OCI-LY1 (cell line): ENCODE data around the gene HNRNPC.
"Not testable (repeated sequence)": the region's sequence is repeated elsewhere in the genome, so short reads cannot be mapped to it uniquely, and the experiment has no call there.

ENCODE experiments used
- H2AFZ ChIP-seq: fragments of 200-600 bp; sonication (generic), shearing (Covaris generic); 2 replicates; pipeline ENCODE4 v1.6.0; 2014; ENCODE audit warnings: antibody characterized with exemption, mild to moderate bottlenecking, low read length
- H3F3A ChIP-seq: fragments of 200-600 bp; sonication (generic), shearing (Covaris generic); 2 replicates; pipeline ENCODE4 v1.6.0; 2014; ENCODE audit warnings: mild to moderate bottlenecking, antibody characterized with exemption, low read length, moderate library complexity; ENCODE audit not compliant: insufficient read depth
- H3K27ac ChIP-seq: fragments of 200-600 bp; sonication (generic); 2 replicates; pipeline ENCODE4 v1.5.1; 2014; ENCODE audit warnings: low read length, mixed run types, mild to moderate bottlenecking, low read depth; ENCODE audit not compliant: poor library complexity, severe bottlenecking
- H3K27me3 ChIP-seq: fragments of 200-600 bp; sonication (generic); 2 replicates; pipeline ENCODE4 v1.6.0; 2014; ENCODE audit warnings: antibody characterized with exemption, mild to moderate bottlenecking, low read length, moderate library complexity; ENCODE audit not compliant: insufficient read depth
- H3K36me3 ChIP-seq: fragments of 200-600 bp; sonication (generic); 2 replicates; pipeline ENCODE4 v1.6.1; 2014; ENCODE audit warnings: mild to moderate bottlenecking, antibody characterized with exemption, low read length, moderate library complexity, mixed read lengths; ENCODE audit not compliant: insufficient read depth
- H3K4me1 ChIP-seq: fragments of 200-600 bp; sonication (generic); 2 replicates; pipeline ENCODE4 v1.5.1; 2014; ENCODE audit warnings: mild to moderate bottlenecking, low read length, moderate library complexity; ENCODE audit not compliant: insufficient read depth, severe bottlenecking
- H3K4me2 ChIP-seq: fragments of 200-600 bp; sonication (generic), shearing (Covaris generic); 2 replicates; pipeline ENCODE4 v1.6.1; 2014; ENCODE audit warnings: low read length
- H3K4me3 ChIP-seq: fragments of 200-600 bp; sonication (generic); 2 replicates; pipeline ENCODE4 v1.5.1; 2014; ENCODE audit warnings: low read length, low read depth, mild to moderate bottlenecking, mixed read lengths; ENCODE audit not compliant: poor library complexity, severe bottlenecking
- H3K79me2 ChIP-seq: fragments of 200-600 bp; shearing (Covaris generic); 2 replicates; pipeline ENCODE4 v1.6.1; 2016; ENCODE audit warnings: mixed run types, low read length, mixed read lengths; ENCODE audit not compliant: insufficient read depth
- H3K9ac ChIP-seq: fragments of 200-600 bp; sonication (generic), shearing (Covaris generic); 2 replicates; pipeline ENCODE4 v1.6.1; 2014; ENCODE audit warnings: mild to moderate bottlenecking, low read length, mixed read lengths
- H3K9me2 ChIP-seq: fragments of 200-600 bp; sonication (generic), shearing (Covaris generic); 2 replicates; pipeline ENCODE4 v1.6.1; 2014; ENCODE audit warnings: low read depth, mild to moderate bottlenecking, low read length, mixed read lengths
- H3K9me3 ChIP-seq: fragments of 200-600 bp; shearing (Covaris generic); 2 replicates; pipeline ENCODE4 v1.6.1; 2014; ENCODE audit warnings: low read length, mixed read lengths
- H4K20me1 ChIP-seq: fragments of 200-600 bp; sonication (generic), shearing (Covaris generic); 2 replicates; pipeline ENCODE4 v1.6.0; 2016; ENCODE audit warnings: mild to moderate bottlenecking, low read length; ENCODE audit not compliant: insufficient read depth
- CTCF ChIP-seq: fragments of 200-600 bp; sonication (generic), shearing (Covaris generic); IDR thresholded peaks from 2 replicates; pipeline ENCODE4 v1.5.1; 2017; ENCODE audit warnings: mild to moderate bottlenecking, antibody characterized with exemption, low read length, moderate library complexity, mixed read lengths
- EZH2 ChIP-seq: fragments of 200-600 bp; sonication (generic), shearing (Covaris generic); IDR thresholded peaks from 2 replicates; pipeline ENCODE4 v1.8.0; 2017; ENCODE audit warnings: borderline replicate concordance, mixed run types, mild to moderate bottlenecking, antibody characterized with exemption, low read length, moderate library complexity, mixed read lengths

HNRNPC gene

DNA sequence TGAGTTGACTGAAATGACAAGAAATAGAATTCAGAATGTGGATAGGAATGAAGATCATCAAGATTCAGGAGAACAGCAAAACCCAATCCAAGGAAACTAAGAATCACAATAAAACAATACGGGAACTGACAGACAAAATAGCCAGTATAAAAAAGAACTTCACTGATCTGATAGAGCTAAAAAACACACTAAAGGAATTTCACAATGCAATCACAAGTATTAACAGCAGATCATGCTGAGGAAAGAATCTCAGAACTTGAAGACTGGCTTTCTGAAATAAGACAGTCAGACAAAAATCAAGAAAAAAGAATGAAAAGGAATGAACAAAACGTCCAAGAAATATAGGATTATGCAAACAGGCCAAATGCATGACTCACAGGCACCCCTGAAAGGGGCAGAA lies 98.1 kb downstream of the HNRNPC start:
- Histone ChIP-seq H3K4me1 (no peaks in the 10 kb centered on the region), H4K20me1 (no peaks in the 10 kb centered on the region), H3K9ac (no peak overlapping the region), H2AFZ (no peak overlapping the region), H3K36me3 (no peaks in the 10 kb centered on the region), H3K27ac (no peak overlapping the region), H3K27me3 (no peaks in the 10 kb centered on the region), H3K9me2 (no peaks in the 10 kb centered on the region), H3K79me2 (no peaks in the 10 kb centered on the region), H3K4me2 (no peak overlapping the region), H3F3A (no peaks in the 10 kb centered on the region), H3K4me3 (no peak overlapping the region), H3K9me3 (no peaks in the 10 kb centered on the region)
- TF ChIP-seq EZH2 (no peak), CTCF (no peak)

- H4K20me1 ChIP-seq = no peaks in the 10 kb centered on the region
- H3K9me3 ChIP-seq = no peaks in the 10 kb centered on the region
- H3K27ac ChIP-seq = no peak overlapping the region
- H3K4me2 ChIP-seq = no peak overlapping the region
- H3K9me2 ChIP-seq = no peaks in the 10 kb centered on the region
- H3K79me2 ChIP-seq = no peaks in the 10 kb centered on the region
- no peaks in the 10 kb centered on the region for H3F3A ChIP-seq
- TF ChIP-seq CTCF (no peak), EZH2 (no peak)
- H3K4me1 ChIP-seq = no peaks in the 10 kb centered on the region
- no peaks in the 10 kb centered on the region for H3K36me3 ChIP-seq
- no peak overlapping the region for H3K4me3 ChIP-seq
- no peaks in the 10 kb centered on the region for H3K27me3 ChIP-seq
- no peak overlapping the region for H3K9ac ChIP-seq
- H2AFZ ChIP-seq = no peak overlapping the region
Observed at GRCh38 chr14:21169573-21169972, 99.7 kb downstream of the HNRNPC start.

GRCh38 chr14:21168055-21168454 lies 101.2 kb downstream of the HNRNPC start:
- Histone ChIP-seq H3K4me2 (no peak overlapping the region), H3K27ac (no peak overlapping the region), H2AFZ (no peak overlapping the region), H3K79me2 (no peaks in the 10 kb centered on the region), H3K36me3 (no peaks in the 10 kb centered on the region), H4K20me1 (no peaks in the 10 kb centered on the region), H3K27me3 (no peaks in the 10 kb centered on the region; the same call in 1 of the 2 replicates), H3K9me2 (no peaks in the 10 kb centered on the region), H3K9ac (no peak overlapping the region), H3K4me3 (no peak overlapping the region), H3K4me1 (no peaks in the 10 kb centered on the region), H3K9me3 (no peaks in the 10 kb centered on the region), H3F3A (no peaks in the 10 kb centered on the region)
- TF ChIP-seq EZH2 (no peak), CTCF (no peak)

DNA sequence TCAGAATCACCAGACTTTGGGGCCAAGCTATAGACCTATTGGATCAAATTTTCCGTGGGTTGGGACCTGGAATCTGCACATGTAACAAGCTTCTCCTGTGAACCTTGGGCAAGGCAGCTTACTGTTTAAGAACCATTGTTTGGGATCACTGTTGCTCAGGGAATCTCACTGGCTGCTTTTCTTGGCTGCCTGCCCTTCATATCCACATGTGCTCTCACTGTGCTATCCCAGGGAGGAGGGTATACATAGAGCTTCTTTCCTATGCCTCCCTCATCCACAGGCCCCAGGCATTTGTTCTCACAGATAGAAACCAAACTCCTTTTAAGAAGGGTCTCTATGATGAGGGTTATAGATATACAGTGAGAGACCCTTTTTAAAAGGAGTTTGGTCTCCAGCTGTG lies 103.6 kb downstream of the HNRNPC start:
- not testable (repeated sequence) for H2AFZ ChIP-seq, H3K79me2 ChIP-seq, H3K4me3 ChIP-seq, H3K9me3 ChIP-seq, H3K27me3 ChIP-seq, H4K20me1 ChIP-seq, H3K9me2 ChIP-seq, H3K36me3 ChIP-seq, H3F3A ChIP-seq, H3K4me2 ChIP-seq, H3K4me1 ChIP-seq, H3K27ac ChIP-seq, H3K9ac ChIP-seq

DNA sequence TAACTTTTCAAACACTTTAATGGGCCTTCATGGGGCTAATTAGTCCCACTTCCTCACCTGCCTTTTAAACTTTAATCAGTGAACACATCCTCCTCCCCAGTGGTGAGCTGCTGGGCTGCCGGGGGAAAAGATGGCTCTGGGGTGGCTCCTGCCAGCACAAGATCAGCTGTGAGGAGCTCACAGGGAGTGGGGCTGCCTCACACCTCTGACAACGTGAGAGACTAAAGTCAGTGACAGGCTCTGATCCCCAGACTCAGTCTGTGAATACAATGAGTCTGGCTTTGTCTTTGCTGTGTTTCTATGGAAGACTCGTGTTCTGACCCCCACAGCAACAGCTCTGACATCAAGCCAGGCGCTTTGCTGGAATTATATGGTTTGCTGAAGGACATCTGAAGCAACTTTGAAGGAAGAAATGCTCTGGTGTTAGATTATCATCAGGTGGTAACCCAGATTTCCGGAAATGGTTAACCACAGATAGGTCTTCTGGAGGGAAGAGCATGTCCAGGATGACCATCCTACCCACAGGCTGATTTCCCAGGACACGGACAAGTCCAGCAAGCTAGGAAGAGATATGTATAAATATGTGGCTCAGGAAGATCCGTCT lies 104.1 kb downstream of the HNRNPC start:
- not testable (repeated sequence) for H4K20me1 ChIP-seq, H3K27me3 ChIP-seq, H3K27ac ChIP-seq, H3K9ac ChIP-seq, H3K4me2 ChIP-seq, H3F3A ChIP-seq, H3K36me3 ChIP-seq, H3K4me1 ChIP-seq, H2AFZ ChIP-seq, H3K9me2 ChIP-seq, H3K4me3 ChIP-seq, H3K79me2 ChIP-seq, H3K9me3 ChIP-seq
